Measurements from ENCODE around the gene HIC1. TPM values are rescaled to one million over a fixed set of nuclear protein-coding genes. Genes with fewer than 3 reads are reported as not detected.

Gene HIC1
- total and polyA plus RNA-seq, 2 experiments from 2014 or later, result 0.17 to 0.26 TPM

GRCh38 chr17:2087597-2088211 is 32.8 kb downstream of the HIC1 start (continued):
- TF ChIP-seq ZNF462 (CRISPR knock-in tag; IDR thresholded peaks at IDR 0.05) (no peak), CREB1 (CRISPR knock-in tag; IDR thresholded peaks at IDR 0.05; ENCODE audit: low read depth) (no peak), JUNB (IDR thresholded peaks at IDR 0.05; ENCODE audit: unreplicated experiment) (no peak), NANOG (IDR thresholded peaks at IDR 0.05; ENCODE audit: borderline replicate concordance) (no peak), POLR2AphosphoS5 (IDR thresholded peaks at IDR 0.05; ENCODE audit: low read depth) (no peak), EZH2 (IDR thresholded peaks at IDR 0.05; ENCODE audit: low read depth, unreplicated experiment) (no peak), STAT1 (IDR thresholded peaks at IDR 0.05; ENCODE audit: unreplicated experiment) (no peak), CTCF (conservative IDR thresholded peaks at IDR 0.05; ENCODE audit: low read depth in 2 of 2) (no peak), ETS1 (IDR thresholded peaks at IDR 0.05) (no peak), EZH2phosphoT487 (IDR thresholded peaks at IDR 0.05; ENCODE audit: unreplicated experiment) (no peak), REST (IDR thresholded peaks at IDR 0.05; ENCODE audit: unreplicated experiment) (no peak)

All from GM23338 (cell line).